Measurements from ENCODE around the gene SHC4. TPM values are rescaled to one million over a fixed set of nuclear protein-coding genes. Genes with fewer than 3 reads are reported as not detected.
A peak's percentile ranks its signal among the peaks of the same experiment; 100 is the strongest.

Gene SHC4
- total RNA-seq, 1 donor from 2014 or later = 5.0 TPM

GRCh38 chr15:48962662-48963523 lies 826 bp downstream of the SHC4 start:
- H3K4me1 Mint-ChIP-seq = peaks cover 21% of the 10 kb centered on the region
- H3K4me3 Mint-ChIP-seq = peak overlapping the region; percentile 88
- peak; percentile 35 for DNase-seq (ENCODE audit: low read depth, low spot score)
- no peaks in the 10 kb centered on the region for H3K9me3 Mint-ChIP-seq
- no peaks in the 10 kb centered on the region for H3K36me3 Mint-ChIP-seq (ENCODE audit: low read depth)
- peak overlapping the region; percentile 87 for H3K27ac Mint-ChIP-seq (ENCODE audit: unreplicated experiment)
- H3K27me3 Mint-ChIP-seq (ENCODE audit: low read depth) = peaks cover 8% of the 10 kb centered on the region
- TF ChIP-seq, protein P1, sequence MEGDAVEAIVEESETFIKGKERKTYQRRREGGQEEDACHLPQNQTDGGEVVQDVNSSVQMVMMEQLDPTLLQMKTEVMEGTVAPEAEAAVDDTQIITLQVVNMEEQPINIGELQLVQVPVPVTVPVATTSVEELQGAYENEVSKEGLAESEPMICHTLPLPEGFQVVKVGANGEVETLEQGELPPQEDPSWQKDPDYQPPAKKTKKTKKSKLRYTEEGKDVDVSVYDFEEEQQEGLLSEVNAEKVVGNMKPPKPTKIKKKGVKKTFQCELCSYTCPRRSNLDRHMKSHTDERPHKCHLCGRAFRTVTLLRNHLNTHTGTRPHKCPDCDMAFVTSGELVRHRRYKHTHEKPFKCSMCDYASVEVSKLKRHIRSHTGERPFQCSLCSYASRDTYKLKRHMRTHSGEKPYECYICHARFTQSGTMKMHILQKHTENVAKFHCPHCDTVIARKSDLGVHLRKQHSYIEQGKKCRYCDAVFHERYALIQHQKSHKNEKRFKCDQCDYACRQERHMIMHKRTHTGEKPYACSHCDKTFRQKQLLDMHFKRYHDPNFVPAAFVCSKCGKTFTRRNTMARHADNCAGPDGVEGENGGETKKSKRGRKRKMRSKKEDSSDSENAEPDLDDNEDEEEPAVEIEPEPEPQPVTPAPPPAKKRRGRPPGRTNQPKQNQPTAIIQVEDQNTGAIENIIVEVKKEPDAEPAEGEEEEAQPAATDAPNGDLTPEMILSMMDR (conservative IDR thresholded peaks at IDR 0.05) = no peak

DNA sequence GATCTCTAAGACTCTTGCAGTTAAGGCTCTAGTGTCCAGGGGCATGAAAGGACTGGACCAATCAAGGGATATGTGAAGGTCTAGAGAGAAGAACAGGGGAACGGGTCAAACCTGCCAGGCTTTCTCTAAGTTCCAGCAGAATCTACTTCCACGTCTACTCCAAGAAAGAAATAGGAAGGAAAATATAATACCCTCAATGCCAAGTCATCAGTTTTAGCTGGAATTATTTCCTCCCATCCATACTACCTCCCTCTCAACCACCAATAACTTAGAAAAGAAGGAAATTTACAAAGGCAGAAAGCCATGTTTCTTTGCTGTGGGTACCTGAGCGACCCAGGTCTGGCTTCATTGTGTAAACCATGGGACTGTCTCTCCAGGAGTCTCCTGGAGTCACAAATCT lies 7.8 kb downstream of the SHC4 start:
- DNase-seq (ENCODE audit: low read depth, low spot score) = no peak
- Mint-ChIP-seq H3K4me1 (peaks cover 2% of the 10 kb centered on the region), H3K4me3 (no peak overlapping the region), H3K27ac (ENCODE audit: unreplicated experiment) (no peak overlapping the region), H3K27me3 (ENCODE audit: low read depth) (no peaks in the 10 kb centered on the region), H3K36me3 (ENCODE audit: low read depth) (peaks cover 3% of the 10 kb centered on the region), H3K9me3 (peaks cover 3% of the 10 kb centered on the region)
- TF ChIP-seq, protein P1 (conservative IDR thresholded peaks at IDR 0.05) = no peak

- DNase-seq (ENCODE audit: low read depth, low spot score) = no peak
- peaks cover 3% of the 10 kb centered on the region for H3K36me3 Mint-ChIP-seq (ENCODE audit: low read depth)
- no peak overlapping the region for H3K4me3 Mint-ChIP-seq
- H3K27me3 Mint-ChIP-seq (ENCODE audit: low read depth) = no peaks in the 10 kb centered on the region
- TF ChIP-seq, protein P1 (conservative IDR thresholded peaks at IDR 0.05) = no peak
- no peaks in the 10 kb centered on the region for H3K4me1 Mint-ChIP-seq
- peaks cover 3% of the 10 kb centered on the region for H3K9me3 Mint-ChIP-seq
- no peak overlapping the region for H3K27ac Mint-ChIP-seq (ENCODE audit: unreplicated experiment)
Observed at GRCh38 chr15:48955370-48955769, 8.3 kb downstream of the SHC4 start.

DNA sequence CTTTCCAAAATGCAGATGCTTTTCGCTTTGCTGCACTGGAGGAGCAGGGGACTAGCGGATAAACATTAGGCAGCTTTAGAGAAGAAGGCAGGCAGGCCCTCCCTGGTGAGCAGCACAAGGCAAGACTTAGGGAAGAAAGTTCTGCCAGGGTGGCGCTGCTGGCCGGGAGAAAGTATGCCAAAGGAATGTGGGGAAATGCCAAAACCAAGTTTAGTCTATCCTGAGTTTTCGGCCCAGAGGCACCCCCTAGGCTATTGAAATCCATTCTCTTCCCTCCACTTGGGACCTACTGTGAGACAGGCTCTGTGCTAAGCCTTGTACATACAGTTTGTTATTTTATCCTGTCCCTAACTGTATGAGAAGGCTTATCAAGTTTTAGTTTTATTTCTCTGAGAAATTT lies 9.2 kb downstream of the SHC4 start:
- H3K4me1 Mint-ChIP-seq = no peaks in the 10 kb centered on the region
- TF ChIP-seq, protein P1 (conservative IDR thresholded peaks at IDR 0.05) = no peak
- no peak overlapping the region for H3K4me3 Mint-ChIP-seq
- peaks cover 3% of the 10 kb centered on the region for H3K36me3 Mint-ChIP-seq (ENCODE audit: low read depth)
- H3K9me3 Mint-ChIP-seq = peaks cover 5% of the 10 kb centered on the region
- DNase-seq (ENCODE audit: low read depth, low spot score) = no peak
- H3K27ac Mint-ChIP-seq (ENCODE audit: unreplicated experiment) = no peak overlapping the region
- no peaks in the 10 kb centered on the region for H3K27me3 Mint-ChIP-seq (ENCODE audit: low read depth)

- H3K36me3 Mint-ChIP-seq (ENCODE audit: low read depth) = no peaks in the 10 kb centered on the region
- no peaks in the 10 kb centered on the region for H3K27me3 Mint-ChIP-seq (ENCODE audit: low read depth)
- no peak for DNase-seq (ENCODE audit: low read depth, low spot score)
- H3K9me3 Mint-ChIP-seq = peaks cover 9% of the 10 kb centered on the region
- H3K27ac Mint-ChIP-seq (ENCODE audit: unreplicated experiment) = no peak overlapping the region
- no peak overlapping the region for H3K4me3 Mint-ChIP-seq
- peaks cover 3% of the 10 kb centered on the region for H3K4me1 Mint-ChIP-seq
- TF ChIP-seq, protein P1 (conservative IDR thresholded peaks at IDR 0.05) = no peak
Observed at GRCh38 chr15:48946840-48947187, 16.9 kb downstream of the SHC4 start.

All from neural crest cell (in vitro differentiated cells).